ENCODE results near the gene TSHZ2. TPM values are rescaled to one million over a fixed set of nuclear protein-coding genes. Genes with fewer than 3 reads are reported as not detected.

Gene TSHZ2
- total RNA-seq, 1 donor, result 3.6 TPM

DNA sequence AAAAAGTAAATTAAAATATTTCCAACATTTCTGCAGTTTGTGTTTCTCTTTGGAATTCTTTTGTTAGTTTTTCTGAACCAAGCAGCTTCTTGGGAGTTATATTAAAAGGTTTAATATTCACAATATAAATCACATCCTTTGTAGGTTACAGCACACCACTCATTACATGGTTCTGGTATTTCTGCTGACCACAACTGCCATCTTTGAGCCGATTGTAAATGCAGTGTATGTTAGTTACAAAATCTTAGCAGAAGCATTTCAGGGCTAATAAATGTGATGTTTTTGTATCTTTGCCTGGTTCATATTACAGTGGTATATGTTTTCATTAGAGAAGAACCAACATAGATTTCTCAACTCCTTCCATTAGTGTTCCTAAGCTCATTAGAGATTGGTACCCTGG lies 19.1 kb upstream of the TSHZ2 start:
- DNase-seq (ENCODE audit: insufficient read length, low spot score, missing footprints), result no peak
- Histone ChIP-seq H3K36me3 (ENCODE audit: insufficient read depth, low read length) (no peaks in the 10 kb centered on the region), H3K27me3 (ENCODE audit: insufficient read depth, low read length) (no peaks in the 10 kb centered on the region), H3K9me3 (ENCODE audit: low read depth, low read length) (no peaks in the 10 kb centered on the region), H4K20me1 (ENCODE audit: insufficient read depth, low read length) (no peaks in the 10 kb centered on the region), H3K4me1 (ENCODE audit: insufficient read depth, low read length) (no peaks in the 10 kb centered on the region), H3K79me2 (ENCODE audit: insufficient read depth, low read length) (no peaks in the 10 kb centered on the region), H3K4me2 (ENCODE audit: insufficient read depth, low read length) (no peak overlapping the region), H2AFZ (ENCODE audit: low read length) (no peak overlapping the region), H3K4me3 (ENCODE audit: insufficient read depth, low read length) (no peak overlapping the region), H3K27ac (ENCODE audit: low read depth, low read length) (no peak overlapping the region)
- no peak for TF ChIP-seq CTCF (IDR thresholded peaks at IDR 0.05; ENCODE audit: extremely low read depth, low read depth, low read length)

DNA sequence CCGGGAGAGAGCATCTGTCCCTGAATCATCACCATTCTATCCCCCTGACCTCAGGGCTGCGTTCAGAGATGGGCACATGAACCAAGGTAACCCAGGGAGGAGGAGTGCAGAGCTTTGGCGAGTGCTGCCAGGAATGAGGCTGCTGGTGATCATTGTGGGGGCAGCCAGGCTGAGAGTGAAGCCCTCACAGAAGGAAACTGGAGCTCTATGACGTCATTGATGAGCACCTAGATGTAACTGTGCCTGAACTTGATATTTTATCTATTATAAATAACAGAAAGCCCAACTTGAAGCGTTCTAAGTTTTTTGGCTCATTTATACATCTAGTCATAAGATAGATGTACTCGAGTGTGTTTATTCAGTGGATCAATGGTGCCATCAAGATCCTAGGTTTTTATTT lies 17.3 kb upstream of the TSHZ2 start:
- Histone ChIP-seq H3K27me3 (ENCODE audit: insufficient read depth, low read length) (no peaks in the 10 kb centered on the region), H3K9me3 (ENCODE audit: low read depth, low read length) (no peaks in the 10 kb centered on the region), H3K4me3 (ENCODE audit: insufficient read depth, low read length) (no peak overlapping the region), H3K79me2 (ENCODE audit: insufficient read depth, low read length) (no peaks in the 10 kb centered on the region), H3K4me1 (ENCODE audit: insufficient read depth, low read length) (no peaks in the 10 kb centered on the region), H3K27ac (ENCODE audit: low read depth, low read length) (no peak overlapping the region), H3K36me3 (ENCODE audit: insufficient read depth, low read length) (no peaks in the 10 kb centered on the region), H4K20me1 (ENCODE audit: insufficient read depth, low read length) (no peaks in the 10 kb centered on the region), H3K4me2 (ENCODE audit: insufficient read depth, low read length) (no peak overlapping the region), H2AFZ (ENCODE audit: low read length) (no peak overlapping the region)
- TF ChIP-seq CTCF (IDR thresholded peaks at IDR 0.05; ENCODE audit: extremely low read depth, low read depth, low read length), result no peak
- no peak for DNase-seq (ENCODE audit: insufficient read length, low spot score, missing footprints)

DNA sequence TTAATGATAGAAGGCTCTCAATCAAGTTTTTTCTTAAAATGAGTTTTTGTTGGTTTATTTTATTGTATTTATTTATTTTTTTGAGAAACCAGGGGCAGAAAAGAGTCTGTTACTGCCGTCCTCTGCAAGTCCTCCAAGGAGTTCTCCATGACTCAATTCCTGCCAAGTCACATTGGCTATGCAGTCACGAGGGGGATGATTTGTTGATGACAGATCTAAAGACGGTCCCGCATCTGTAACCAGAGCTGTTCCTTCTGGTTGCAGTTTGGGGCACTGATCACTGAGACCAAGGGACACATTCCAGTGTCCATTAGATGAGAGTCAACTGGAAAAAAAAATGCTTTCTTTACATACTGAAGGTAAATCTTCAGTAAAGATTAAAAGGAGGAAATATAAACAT lies 13.9 kb upstream of the TSHZ2 start:
- Histone ChIP-seq H3K27me3 (ENCODE audit: insufficient read depth, low read length) (no peaks in the 10 kb centered on the region), H3K4me2 (ENCODE audit: insufficient read depth, low read length) (no peak overlapping the region), H3K36me3 (ENCODE audit: insufficient read depth, low read length) (no peaks in the 10 kb centered on the region), H2AFZ (ENCODE audit: low read length) (no peak overlapping the region), H3K9me3 (ENCODE audit: low read depth, low read length) (no peaks in the 10 kb centered on the region), H3K27ac (ENCODE audit: low read depth, low read length) (no peak overlapping the region), H3K4me3 (ENCODE audit: insufficient read depth, low read length) (no peak overlapping the region), H4K20me1 (ENCODE audit: insufficient read depth, low read length) (no peaks in the 10 kb centered on the region), H3K79me2 (ENCODE audit: insufficient read depth, low read length) (no peaks in the 10 kb centered on the region), H3K4me1 (ENCODE audit: insufficient read depth, low read length) (no peaks in the 10 kb centered on the region)
- no peak for TF ChIP-seq CTCF (IDR thresholded peaks at IDR 0.05; ENCODE audit: extremely low read depth, low read depth, low read length)
- DNase-seq (ENCODE audit: insufficient read length, low spot score, missing footprints), result no peak

GRCh38 chr20:52959125-52959524 lies 13.0 kb upstream of the TSHZ2 start:
- H3K79me2 ChIP-seq (ENCODE audit: insufficient read depth, low read length), result no peaks in the 10 kb centered on the region
- TF ChIP-seq CTCF (IDR thresholded peaks at IDR 0.05; ENCODE audit: extremely low read depth, low read depth, low read length), result no peak
- no peak overlapping the region for H2AFZ ChIP-seq (ENCODE audit: low read length)
- H3K4me3 ChIP-seq (ENCODE audit: insufficient read depth, low read length), result no peak overlapping the region
- no peaks in the 10 kb centered on the region for H3K9me3 ChIP-seq (ENCODE audit: low read depth, low read length)
- no peaks in the 10 kb centered on the region for H3K36me3 ChIP-seq (ENCODE audit: insufficient read depth, low read length)
- H4K20me1 ChIP-seq (ENCODE audit: insufficient read depth, low read length), result no peaks in the 10 kb centered on the region
- H3K27me3 ChIP-seq (ENCODE audit: insufficient read depth, low read length), result no peaks in the 10 kb centered on the region
- H3K27ac ChIP-seq (ENCODE audit: low read depth, low read length), result no peak overlapping the region
- no peak for DNase-seq (ENCODE audit: insufficient read length, low spot score, missing footprints)
- no peak overlapping the region for H3K4me2 ChIP-seq (ENCODE audit: insufficient read depth, low read length)
- no peaks in the 10 kb centered on the region for H3K4me1 ChIP-seq (ENCODE audit: insufficient read depth, low read length)
